Epithelial cell of proximal tubule (primary cell): Measurements from ENCODE around the gene MRPS10. TPM values are rescaled to one million over a fixed set of nuclear protein-coding genes. Genes with fewer than 3 reads are reported as not detected.

Experiments
- DNase-seq: peaks from one replicate; pipeline ENCODE4 v3.0.0-alpha.2; 2011; ENCODE audit warnings: low read depth
- H3K4me3 ChIP-seq: 2 replicates; pipeline ENCODE4 v1.5.1; 2011; ENCODE audit warnings: low read depth, mild to moderate bottlenecking, low read length
- total RNA-seq: library from RNA; depleted of rRNA; stranded (reverse); fragments of >200 nt; gene quantifications from 2 replicates; pipeline ENCODE4 v1.2.3, GENCODE V29; 2015
- TF ChIP-seq, protein P1 (sequence below): conservative IDR thresholded peaks from 2 replicates; pipeline ENCODE4 v1.5.1; 2012; ENCODE audit warnings: low read depth, mild to moderate bottlenecking, low read length

MRPS10 gene
- total RNA-seq = 40.3 and 62.9 TPM in 2 replicates

DNA sequence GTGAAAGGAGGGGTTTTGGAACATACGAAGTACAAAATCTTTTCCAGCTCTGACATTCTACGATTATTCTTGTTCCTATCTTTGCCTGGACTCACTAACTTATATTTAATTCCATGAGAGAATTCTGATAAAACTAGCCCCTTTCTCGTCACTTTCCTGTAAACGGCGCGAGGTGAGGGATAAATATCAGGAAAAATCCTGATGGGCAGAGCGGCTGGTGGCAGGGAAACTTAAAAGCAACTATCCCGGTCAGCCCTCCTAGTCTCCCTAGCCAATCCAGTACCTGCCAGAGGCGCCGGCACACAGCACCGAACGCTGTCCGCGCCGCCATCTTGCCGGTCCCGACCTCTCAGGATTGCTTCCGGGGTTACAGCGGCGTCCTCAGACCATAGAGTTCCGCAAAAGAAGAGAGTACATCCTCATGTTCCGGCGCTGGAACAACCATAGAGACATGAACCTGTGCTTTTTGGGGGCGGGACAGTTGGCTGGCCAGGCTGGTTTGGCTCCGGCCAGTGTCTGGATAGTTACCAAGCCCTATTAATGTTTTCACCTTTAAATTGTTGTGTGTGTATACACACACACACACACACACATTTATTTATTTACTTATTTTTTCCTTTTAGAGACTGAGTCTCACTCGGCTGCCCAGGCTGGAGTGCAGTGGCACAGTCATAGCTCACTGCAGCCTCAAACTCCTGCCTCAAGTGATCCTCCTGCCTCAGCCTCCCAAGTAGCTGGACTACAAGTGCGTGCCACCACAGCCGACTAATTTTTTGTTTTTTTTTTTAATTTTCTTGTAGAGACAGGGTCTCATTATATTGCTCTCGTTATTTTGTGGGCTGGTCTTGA is at the start of gene MRPS10:
Gene MRPS10 (minus strand): TSS at position 343 of the 849 bp plus-strand sequence. CDS start 12 bp downstream, at position 331.
- peak within 1 kb of the TSS; percentile 79 for H3K4me3 ChIP-seq
- TF ChIP-seq, protein P1, sequence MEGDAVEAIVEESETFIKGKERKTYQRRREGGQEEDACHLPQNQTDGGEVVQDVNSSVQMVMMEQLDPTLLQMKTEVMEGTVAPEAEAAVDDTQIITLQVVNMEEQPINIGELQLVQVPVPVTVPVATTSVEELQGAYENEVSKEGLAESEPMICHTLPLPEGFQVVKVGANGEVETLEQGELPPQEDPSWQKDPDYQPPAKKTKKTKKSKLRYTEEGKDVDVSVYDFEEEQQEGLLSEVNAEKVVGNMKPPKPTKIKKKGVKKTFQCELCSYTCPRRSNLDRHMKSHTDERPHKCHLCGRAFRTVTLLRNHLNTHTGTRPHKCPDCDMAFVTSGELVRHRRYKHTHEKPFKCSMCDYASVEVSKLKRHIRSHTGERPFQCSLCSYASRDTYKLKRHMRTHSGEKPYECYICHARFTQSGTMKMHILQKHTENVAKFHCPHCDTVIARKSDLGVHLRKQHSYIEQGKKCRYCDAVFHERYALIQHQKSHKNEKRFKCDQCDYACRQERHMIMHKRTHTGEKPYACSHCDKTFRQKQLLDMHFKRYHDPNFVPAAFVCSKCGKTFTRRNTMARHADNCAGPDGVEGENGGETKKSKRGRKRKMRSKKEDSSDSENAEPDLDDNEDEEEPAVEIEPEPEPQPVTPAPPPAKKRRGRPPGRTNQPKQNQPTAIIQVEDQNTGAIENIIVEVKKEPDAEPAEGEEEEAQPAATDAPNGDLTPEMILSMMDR = no peak
- DNase-seq = no peak

DNA sequence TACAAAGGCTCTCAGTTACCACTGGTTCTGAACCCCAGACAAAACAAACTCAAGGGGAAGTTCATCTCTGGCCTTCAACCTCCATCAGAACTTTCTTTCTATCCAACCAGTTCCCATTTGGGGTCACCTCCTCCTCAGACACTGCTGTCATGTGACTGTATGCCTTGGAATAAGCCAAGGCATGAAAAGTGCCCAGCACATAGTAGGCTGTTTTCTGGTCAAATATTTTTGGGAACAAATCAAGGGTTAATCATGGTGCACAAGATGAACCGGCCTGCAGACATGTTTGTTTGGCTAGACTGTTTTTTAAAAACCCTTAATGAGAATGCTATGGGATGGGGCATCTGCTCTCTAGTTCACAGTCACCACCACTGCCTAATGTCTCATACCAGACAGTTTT is 48.9 kb upstream of the MRPS10 start:
- H3K4me3 ChIP-seq = no peak overlapping the region
- TF ChIP-seq, protein P1 = no peak

DNA sequence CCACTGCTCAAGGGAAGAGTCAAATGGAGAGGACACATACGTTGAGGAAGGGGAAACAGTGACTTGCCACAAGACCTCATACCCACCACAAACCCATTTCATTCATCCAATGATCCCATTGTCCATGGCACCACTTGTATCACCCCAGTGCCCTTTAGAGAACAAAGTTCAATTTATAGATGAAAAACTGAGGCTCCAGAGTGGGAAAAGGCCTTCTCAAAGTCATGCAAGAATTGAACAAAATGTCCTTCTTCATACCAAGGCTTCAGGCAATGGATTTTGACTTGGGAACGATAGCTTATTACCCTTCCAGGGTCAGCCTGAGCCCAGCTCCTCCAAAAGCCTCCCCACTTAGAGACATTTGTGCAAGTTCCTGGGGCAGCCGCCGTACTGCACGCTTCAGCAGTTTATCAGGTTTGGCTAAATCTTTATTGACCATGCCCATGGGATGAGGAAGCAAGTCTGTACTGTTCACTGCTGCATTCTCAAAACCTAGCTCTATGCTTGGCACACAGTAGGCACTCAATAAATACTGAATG is 47.3 kb upstream of the MRPS10 start:
- TF ChIP-seq, protein P1 = no peak
- no peak overlapping the region for H3K4me3 ChIP-seq
- no peak for DNase-seq

More for the DNA sequence above, 48.9 kb upstream of the MRPS10 start:
- DNase-seq = no peak

DNA sequence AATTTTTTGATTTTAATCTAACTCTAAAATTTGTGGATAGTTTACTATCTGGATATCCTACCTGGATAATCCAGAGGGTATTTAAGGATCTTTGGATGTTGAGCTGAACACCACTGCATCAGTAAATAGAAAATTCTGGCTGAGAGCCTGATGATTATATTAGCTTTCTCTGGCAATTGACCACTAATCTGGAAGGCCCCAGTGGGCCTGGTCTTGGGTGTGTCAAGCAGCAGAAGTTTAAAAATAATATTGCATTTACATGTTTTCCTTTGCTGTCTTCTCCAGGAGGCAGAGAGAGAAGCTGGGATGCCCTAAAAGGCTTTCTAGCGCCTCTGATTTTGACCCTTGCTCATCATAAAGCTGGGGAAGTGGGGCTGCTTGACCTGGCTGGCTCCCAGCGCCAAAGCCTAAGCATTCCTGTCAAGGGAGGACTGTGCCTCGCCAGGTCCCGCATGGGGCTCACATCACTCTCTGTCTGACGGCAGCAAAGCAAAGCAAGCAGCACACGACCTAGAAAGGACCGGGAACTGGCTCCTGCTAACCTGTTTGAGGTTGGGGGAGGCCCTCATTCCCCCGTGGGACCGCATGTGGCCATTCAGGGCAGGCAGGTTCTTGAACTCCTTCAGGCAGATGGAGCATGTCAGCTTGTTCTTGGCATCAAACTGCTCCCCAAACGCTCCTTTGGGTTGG is 46.6 kb upstream of the MRPS10 start:
- no peak for DNase-seq
- TF ChIP-seq, protein P1 = no peak
- H3K4me3 ChIP-seq = no peak overlapping the region

DNA sequence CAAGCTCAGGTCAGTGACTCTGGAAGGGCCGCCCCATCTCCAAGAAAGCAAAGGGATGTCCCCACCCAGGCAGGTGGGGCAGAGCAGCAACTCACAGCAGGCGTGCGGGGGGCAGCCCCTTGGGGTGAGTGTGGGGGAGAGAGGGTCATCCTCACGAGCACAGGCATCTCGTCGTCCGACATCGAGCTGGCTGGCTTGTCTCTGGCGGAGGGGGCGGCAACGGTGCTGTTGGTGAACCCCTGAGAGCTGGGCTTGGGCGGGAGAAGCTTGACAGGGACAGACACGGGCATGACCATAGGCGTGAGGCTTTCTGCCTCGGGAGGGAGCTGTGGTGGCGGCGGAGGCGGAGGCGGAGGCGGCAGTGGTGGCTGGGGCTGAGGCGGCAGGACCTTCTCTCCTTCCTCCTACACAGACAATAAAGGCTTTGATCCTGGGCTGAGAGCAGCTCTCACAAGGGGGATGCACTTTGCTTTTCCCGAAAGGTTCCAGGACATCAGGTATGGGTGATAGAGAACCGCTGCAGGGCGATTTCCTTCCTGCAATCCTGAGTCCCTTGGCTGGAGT is 45.6 kb upstream of the MRPS10 start:
- DNase-seq = no peak
- TF ChIP-seq, protein P1 = no peak
- H3K4me3 ChIP-seq = no peak overlapping the region

DNA sequence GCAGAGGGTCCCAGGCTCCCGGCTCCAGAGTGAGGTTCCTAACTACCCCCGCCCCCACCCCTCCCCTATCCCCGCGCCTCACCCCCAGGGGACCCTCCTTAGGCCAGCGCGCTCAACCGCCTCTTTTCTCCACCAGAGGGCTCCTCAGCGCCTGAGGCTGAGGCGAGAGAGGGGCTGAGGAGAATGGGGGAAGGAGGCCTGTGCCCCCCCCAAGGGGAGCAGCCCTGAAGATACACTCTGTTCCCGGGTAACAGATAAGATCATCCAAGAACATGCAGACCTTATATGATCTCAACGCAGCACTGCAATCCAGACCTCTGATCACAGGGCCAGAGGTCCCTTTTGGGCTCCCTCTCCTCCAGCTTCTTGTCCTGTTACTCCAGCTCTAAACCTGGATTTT is 43.3 kb upstream of the MRPS10 start:
- TF ChIP-seq, protein P1 = peak; percentile 62
- no peak for DNase-seq
- H3K4me3 ChIP-seq = no peak overlapping the region
